KMS-11 (cell line): ENCODE measurements around the gene OSBPL10.
"Not testable (repeated sequence)": the region's sequence is repeated elsewhere in the genome, so short reads cannot be mapped to it uniquely, and the experiment has no call there.

Experiments
- H2AFZ ChIP-seq: fragments of 200-600 bp; sonication (generic); 2 replicates; pipeline ENCODE4 v1.6.1; 2016; ENCODE audit warnings: antibody characterized with exemption, mixed run types, low read depth
- H3K27ac ChIP-seq: fragments of 200-600 bp; sonication (generic); 2 replicates; pipeline ENCODE4 v1.6.1; 2016; ENCODE audit warnings: mild to moderate bottlenecking, mixed run types
- H3K27me3 ChIP-seq: fragments of 200-600 bp; sonication (generic); 2 replicates; pipeline ENCODE4 v1.6.1; 2017; ENCODE audit warnings: mild to moderate bottlenecking, low read depth, mixed run types, moderate library complexity; ENCODE audit not compliant: insufficient read depth
- H3K36me3 ChIP-seq: fragments of 200-600 bp; sonication (generic); 2 replicates; pipeline ENCODE4 v1.6.1; 2017; ENCODE audit warnings: mild to moderate bottlenecking, mixed run types; ENCODE audit not compliant: insufficient read depth
- H3K4me1 ChIP-seq: fragments of 200-600 bp; sonication (generic); 2 replicates; pipeline ENCODE4 v1.6.1; 2016; ENCODE audit warnings: mild to moderate bottlenecking, low read depth, mixed run types; ENCODE audit not compliant: poor library complexity, severe bottlenecking
- H3K4me2 ChIP-seq: fragments of 200-600 bp; sonication (generic); 2 replicates; pipeline ENCODE4 v1.7.0; 2016; ENCODE audit warnings: mild to moderate bottlenecking, mixed run types
- H3K4me3 ChIP-seq: fragments of 200-600 bp; sonication (generic); IDR thresholded peaks from 2 replicates; pipeline ENCODE4 v1.6.1; 2017; ENCODE audit warnings: low read depth, low read length, mixed read lengths; ENCODE audit not compliant: insufficient read depth
- H3K79me2 ChIP-seq: fragments of 200-600 bp; sonication (generic); 2 replicates; pipeline ENCODE4 v1.6.1; 2016; ENCODE audit warnings: low read depth, mixed run types; ENCODE audit not compliant: insufficient read depth
- H3K9ac ChIP-seq: fragments of 200-600 bp; sonication (generic); 2 replicates; pipeline ENCODE4 v1.6.1; 2016; ENCODE audit warnings: mild to moderate bottlenecking, mixed run types
- H4K20me1 ChIP-seq: fragments of 200-600 bp; sonication (generic); 2 replicates; pipeline ENCODE4 v1.6.1; 2016; ENCODE audit warnings: mild to moderate bottlenecking, mixed run types; ENCODE audit not compliant: insufficient read depth
- CTCF ChIP-seq: fragments of 200-600 bp; sonication (generic); conservative IDR thresholded peaks from 2 replicates; pipeline ENCODE4 v1.6.1; 2017; ENCODE audit warnings: low read depth, mild to moderate bottlenecking, antibody characterized with exemption, low read length, moderate library complexity, mixed read lengths

The OSBPL10 gene

GRCh38 chr3:31690771-31691170 is 290.3 kb downstream of the OSBPL10 start:
- Histone ChIP-seq H4K20me1 (no peaks in the 10 kb centered on the region), H3K79me2 (no peaks in the 10 kb centered on the region), H3K27me3 (no peaks in the 10 kb centered on the region), H3K9ac (no peak overlapping the region), H3K27ac (no peak overlapping the region), H3K36me3 (no peaks in the 10 kb centered on the region), H3K4me3 (no peak overlapping the region), H2AFZ (no peak overlapping the region), H3K4me2 (no peak overlapping the region), H3K4me1 (no peaks in the 10 kb centered on the region)
- TF ChIP-seq CTCF, result no peak

- H2AFZ ChIP-seq, H3K4me1 ChIP-seq, H4K20me1 ChIP-seq, H3K4me3 ChIP-seq, H3K9ac ChIP-seq, H3K4me2 ChIP-seq, H3K27ac ChIP-seq, H3K27me3 ChIP-seq, H3K36me3 ChIP-seq, H3K79me2 ChIP-seq: not testable (repeated sequence)
These were observed 291.5 kb downstream of the OSBPL10 start for GRCh38 chr3:31689523-31689922.

GRCh38 chr3:31688984-31689383 is 292.1 kb downstream of the OSBPL10 start:
- Histone ChIP-seq H3K4me3 (no peak overlapping the region), H4K20me1 (no peaks in the 10 kb centered on the region), H3K36me3 (no peaks in the 10 kb centered on the region), H2AFZ (no peak overlapping the region), H3K27ac (no peak overlapping the region), H3K27me3 (no peaks in the 10 kb centered on the region), H3K79me2 (no peaks in the 10 kb centered on the region), H3K9ac (no peak overlapping the region), H3K4me2 (no peak overlapping the region), H3K4me1 (no peaks in the 10 kb centered on the region)
- TF ChIP-seq CTCF, result no peak

GRCh38 chr3:31687020-31687802 is 293.9 kb downstream of the OSBPL10 start:
- TF ChIP-seq CTCF, result no peak
- H2AFZ ChIP-seq, result no peak overlapping the region
- no peaks in the 10 kb centered on the region for H3K36me3 ChIP-seq
- no peaks in the 10 kb centered on the region for H3K4me1 ChIP-seq
- H3K79me2 ChIP-seq, result no peaks in the 10 kb centered on the region
- no peaks in the 10 kb centered on the region for H3K27me3 ChIP-seq
- H3K9ac ChIP-seq, result no peak overlapping the region
- no peak overlapping the region for H3K4me2 ChIP-seq
- H3K27ac ChIP-seq, result no peak overlapping the region
- no peak overlapping the region for H3K4me3 ChIP-seq
- no peaks in the 10 kb centered on the region for H4K20me1 ChIP-seq

GRCh38 chr3:31680072-31680870 is 300.8 kb downstream of the OSBPL10 start:
- Histone ChIP-seq H3K79me2 (no peaks in the 10 kb centered on the region), H3K36me3 (no peaks in the 10 kb centered on the region), H2AFZ (no peak overlapping the region), H3K4me1 (no peaks in the 10 kb centered on the region), H4K20me1 (no peaks in the 10 kb centered on the region), H3K27ac (no peak overlapping the region), H3K27me3 (no peaks in the 10 kb centered on the region), H3K4me2 (no peak overlapping the region), H3K9ac (no peak overlapping the region), H3K4me3 (no peak overlapping the region)
- no peak for TF ChIP-seq CTCF
